Measurements from ENCODE around the gene TAF13.
"Not testable (repeated sequence)": the region's sequence is repeated elsewhere in the genome, so short reads cannot be mapped to it uniquely, and the experiment has no call there.

The TAF13 gene

DNA sequence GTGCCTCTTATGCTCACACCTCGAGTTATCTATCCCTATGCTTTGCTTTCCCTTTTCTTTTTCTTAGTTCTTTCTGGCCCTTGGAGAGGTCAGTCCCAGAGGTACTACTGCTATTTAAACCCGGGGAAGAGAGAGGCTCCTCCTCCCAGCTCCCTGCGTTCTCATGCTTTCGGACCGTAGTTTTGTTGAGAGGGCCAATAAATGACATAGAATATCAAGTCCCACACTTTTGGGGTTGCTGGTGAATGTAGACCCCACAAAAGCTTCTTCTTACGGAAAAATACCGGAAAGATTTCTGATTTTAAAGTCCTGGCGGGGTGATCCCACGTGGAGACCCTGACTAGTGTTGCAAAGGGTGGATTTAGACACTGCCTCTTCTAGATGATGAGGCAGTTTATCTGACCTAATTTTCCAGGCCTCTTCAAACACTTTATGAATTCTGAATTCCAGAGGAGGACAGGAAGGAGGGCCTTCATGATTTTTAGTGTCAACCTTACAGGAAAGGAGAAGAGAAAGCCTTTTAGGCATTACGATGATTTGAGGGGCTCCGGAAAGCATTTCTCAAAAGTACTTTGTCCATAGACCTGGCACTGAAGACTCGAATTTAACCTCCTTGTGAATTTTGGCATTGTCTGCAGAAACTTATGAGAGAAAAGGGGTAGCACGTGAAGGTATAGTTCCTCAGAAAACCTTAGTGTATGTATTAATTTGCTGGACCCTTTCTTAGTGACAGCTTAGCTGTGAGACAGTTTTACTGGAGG lies 15.5 kb upstream of the TAF13 start:
- no peak for DNase-seq (ENCODE audit: low read depth in 2 of 2)

DNA sequence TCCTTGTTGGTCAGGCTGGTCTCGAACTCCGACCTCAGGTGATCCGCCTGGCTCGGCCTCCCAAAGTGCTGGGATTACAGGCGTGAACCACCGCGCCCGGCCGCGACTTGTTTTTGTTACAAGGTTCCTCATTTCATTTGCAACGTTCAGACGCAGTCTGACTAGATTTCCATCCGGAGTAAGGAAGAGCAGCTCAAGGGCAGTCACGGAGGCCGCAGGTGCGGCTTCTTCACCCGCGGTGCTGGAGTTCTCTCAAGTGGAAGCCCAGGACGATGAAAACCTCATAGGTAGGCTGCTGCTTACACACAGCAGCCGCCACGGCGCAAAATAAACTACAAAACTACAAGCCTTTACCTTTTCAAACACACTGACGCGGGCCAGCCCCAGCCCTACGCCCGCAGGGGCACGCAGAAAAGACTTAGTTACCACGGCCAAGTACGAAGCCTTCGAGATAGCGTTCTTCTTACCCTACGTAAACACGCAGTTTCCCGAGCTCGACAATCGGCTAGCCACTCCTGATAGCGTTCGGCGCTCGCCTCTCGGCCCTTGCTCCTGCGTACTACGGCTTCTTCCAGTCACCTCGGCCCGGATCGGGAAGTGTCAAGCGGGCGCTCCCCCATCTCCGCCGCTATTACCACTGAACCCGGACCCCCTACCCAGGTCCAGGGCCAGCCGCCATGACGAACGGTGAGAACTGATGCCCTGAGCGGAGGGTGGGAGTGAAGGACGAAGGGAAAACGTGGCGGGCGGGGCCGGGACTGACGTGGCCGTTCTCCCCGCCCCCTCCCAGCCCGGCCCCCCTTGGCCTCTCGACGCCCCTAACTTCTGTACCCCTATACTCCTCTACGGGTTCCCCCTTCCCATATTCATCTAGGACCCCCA lies 14.6 kb upstream of the TAF13 start, which contains the start of gene TMEM167B:
Gene TMEM167B (plus strand): TSS at position 569 of the 882 bp plus-strand sequence. CDS start 109 bp downstream, at position 678.
- DNase-seq (ENCODE audit: low read depth in 2 of 2), result peak; percentile 78 to 83

DNA sequence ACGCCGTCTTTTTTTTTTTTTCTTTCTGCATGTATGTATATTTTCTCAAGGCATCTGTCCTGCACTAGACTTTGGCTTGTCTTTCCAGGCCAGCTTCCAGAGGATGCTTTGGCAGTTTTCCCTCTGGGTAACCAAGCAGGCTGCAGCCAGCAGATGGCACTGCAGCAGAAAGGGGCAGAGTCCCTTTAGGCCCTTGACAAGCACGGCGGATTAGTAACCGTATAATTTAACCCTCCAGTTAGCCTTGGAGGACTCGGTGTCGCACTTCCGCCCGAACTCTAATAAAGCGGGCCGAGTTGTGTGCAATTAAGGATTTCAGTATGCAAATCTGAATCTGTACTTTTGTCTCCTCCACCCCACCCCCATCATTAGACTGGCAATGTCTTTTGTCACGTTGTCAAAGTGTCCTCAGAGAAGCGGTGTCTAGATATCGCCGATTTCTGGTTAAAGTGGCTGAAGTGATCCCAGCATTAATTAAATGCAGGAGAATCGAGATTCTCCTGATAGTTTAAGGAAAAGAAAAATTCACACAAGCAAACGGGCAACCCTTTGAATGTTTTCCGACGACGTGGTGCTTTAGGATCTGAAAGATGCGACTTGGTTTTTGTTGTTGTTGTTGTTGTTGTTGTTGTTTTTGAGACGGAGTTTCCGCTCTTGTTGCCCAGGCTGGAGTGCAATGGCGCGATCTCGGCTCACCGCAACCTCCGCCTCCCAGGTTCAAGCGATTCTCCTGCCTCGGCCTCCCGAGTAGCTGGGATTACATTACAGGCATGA lies 13.6 kb upstream of the TAF13 start:
- DNase-seq (ENCODE audit: low read depth in 2 of 2), result no peak

DNA sequence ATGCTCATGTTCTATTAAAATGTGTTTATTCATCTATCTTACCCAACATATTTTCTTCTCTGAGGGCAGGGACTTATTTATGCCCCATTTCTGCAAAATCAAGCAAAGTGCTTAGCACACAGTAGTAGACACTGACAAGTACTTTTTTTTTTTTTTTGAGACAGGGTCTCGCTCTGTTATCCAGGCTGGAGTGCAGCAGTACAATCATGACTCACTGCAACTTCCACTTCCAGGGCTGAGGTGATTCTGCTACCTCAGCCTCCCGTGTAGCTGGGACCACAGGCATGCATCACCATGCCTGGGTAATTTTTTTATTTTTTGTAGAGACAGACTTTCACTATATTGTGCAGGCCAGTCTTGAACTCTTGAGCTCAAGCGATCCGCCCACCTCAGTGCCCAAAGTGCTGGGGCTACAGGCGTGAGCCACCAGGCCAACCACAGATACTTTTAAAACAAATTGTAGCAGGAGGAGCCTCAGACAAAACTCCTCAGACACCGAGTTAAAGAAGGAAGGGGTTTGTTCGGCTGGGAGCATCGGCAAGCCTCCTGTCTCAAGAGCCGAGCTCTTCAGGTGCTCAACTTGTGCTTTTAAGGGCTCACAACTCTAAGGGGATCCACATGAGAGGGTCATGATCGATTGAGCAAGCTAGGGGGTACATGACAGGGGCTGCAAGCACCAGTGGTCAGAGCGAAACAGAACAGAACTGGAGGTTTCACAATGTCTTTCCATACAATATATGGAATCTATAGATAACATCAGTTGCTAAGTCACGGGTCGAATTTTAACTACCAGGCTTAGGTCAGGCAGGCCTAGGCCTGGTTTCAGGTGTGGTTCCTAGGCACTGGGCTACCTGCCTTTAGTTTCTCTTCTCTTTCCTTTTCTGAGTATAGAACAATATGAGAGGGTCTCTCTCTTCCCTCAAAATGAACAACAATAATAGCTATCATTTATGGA lies 9.0 kb upstream of the TAF13 start:
- DNase-seq (ENCODE audit: low read depth in 2 of 2), result no peak

DNA sequence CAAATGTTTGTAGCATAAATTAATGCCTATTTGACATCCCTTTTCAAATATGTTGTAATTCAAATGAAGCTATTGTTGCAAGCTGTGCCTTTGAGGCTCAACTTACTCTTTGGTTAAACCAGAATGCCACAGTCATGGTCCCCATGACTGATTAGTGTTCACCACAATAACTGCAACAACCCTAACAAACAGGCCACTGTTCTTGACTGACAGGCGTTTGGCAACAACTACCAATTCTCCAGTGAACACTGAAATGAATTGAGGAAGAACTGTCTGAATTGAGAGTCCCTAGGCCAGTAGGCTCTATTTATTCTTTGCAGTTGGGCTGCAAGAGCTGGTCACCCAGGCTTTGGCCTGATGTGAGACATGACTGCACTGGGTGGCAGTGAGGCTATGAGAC lies 8.1 kb upstream of the TAF13 start:
- no peak for DNase-seq (ENCODE audit: low read depth in 2 of 2)

DNA sequence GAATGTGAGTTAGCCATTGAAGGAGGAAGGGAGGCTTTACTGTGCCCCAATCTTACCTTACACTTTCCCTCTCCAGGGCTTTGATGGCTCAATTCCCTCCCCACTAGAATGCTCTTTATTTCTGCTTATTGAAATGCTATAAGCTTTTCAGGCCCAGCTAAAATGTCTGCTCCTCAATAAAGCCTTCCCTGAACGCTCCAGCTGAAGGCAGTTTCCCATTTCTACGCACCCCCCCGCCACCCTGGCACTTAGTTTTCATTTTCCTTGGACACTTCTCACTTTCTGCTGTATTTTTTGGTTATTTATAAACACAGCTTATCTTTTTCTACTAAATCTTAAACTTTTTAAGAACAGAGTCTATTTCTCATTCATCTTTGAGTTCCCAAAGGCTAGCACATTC lies 7.7 kb upstream of the TAF13 start:
- no peak for DNase-seq (ENCODE audit: low read depth in 2 of 2)

DNA sequence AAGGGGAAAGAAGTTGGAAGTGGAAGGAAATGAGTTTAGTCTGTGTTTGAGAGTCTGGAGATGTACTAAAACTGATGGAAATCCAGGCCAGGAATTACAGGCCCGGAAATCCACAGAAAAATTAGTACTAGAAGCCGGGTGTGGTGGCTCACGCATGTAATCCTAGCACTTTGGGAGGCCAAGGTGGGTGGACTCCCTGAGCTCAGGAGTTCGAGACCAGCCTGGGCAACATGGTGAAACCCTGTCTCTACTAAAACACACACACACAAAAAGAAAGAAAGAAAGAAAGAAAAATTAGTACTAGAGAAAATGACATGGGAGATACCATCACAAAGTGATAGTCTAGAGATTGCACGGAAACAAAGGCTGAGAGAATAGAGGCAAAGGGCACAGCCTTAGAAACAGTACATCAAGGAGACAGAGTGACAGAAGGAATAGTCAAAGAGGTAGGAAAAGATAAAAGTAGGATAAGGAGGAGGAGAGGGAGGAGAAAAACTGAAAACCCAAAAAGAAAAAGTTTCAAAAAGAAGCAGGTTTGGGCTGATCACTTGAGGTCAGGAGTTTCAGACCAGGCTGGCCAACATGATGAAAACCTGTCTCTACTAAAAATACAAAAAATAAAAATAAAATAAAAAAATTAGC lies 4.8 kb upstream of the TAF13 start:
- no peak for DNase-seq (ENCODE audit: low read depth in 2 of 2)

DNA sequence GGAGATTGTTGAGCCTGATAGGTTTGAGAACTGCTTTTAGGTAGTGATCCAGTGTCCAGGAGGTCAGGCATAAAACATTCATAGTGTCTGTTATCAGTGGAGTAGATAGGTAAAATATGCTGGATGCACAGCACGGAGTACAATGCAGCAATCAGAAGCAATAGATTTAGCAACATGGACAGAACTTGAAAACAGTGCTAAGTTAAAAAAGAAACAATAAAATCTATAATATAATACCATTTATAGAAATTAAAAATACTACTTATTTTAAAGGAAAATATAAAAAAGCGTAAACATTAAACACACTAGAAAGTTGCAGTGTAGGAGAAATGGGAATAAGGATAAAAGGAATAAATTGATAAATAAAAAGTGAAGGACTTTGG lies 3.4 kb upstream of the TAF13 start:
- no peak for DNase-seq (ENCODE audit: low read depth in 2 of 2)

DNA sequence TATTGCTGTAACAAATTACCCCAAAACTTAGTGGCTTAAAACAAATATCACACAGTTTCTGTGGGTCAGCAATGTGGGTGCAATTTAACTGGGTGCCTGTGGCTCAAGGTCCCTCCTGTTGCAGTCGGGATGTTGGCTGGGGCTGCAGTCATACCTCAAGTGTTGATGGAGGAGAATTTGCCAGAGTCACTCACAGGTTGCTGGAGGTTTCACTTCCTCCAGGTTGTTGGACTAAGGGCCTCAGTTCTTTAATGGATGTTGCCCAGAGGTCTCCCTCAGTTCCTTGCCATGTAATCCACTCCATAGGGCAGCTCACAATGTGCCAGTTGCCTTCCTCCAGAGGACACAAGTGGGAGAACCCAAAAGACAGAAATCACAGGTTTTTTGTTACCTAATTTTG lies 2.5 kb upstream of the TAF13 start:
- DNase-seq (ENCODE audit: low read depth in 2 of 2), result no peak

DNA sequence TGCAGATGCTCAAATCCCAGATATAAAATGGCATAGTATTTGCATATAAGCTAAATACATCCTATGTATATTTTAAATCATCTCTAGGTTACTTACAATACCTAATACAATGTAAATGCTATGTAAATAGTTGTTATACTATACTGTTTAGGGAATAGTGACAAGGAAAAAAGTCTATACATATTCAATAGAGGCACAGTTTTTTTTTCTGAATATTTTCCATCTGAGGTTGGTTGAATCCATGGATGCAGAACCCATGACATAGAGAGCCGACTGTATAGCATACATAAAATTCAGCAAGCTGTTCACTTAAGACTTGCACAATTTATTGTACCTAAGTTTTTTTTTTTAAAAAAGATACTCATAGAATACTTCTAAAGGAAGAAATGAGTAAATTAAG lies 6.5 kb downstream of the TAF13 start:
- DNase-seq (ENCODE audit: low read depth in 2 of 2), result no peak

DNA sequence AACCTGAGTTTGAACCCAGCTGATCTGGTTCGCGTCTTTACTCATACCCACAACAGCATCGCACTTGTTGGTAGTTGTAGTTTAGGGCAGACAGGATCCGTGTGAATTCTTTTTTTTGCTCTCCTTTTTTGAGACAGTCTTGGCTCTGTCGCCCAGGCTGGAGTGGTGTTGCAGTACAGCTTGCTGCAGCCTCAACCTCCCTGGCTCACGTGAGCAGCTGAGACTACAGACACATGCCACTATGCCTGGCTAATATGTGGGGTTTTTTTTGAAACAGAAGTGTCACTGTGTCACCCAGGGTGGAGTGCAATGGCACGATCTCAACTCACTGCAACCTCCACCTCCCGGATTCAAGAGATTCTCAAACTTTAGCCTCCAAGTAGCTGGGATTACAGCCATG lies 7.9 kb downstream of the TAF13 start:
- DNase-seq (ENCODE audit: low read depth in 2 of 2), result no peak

DNA sequence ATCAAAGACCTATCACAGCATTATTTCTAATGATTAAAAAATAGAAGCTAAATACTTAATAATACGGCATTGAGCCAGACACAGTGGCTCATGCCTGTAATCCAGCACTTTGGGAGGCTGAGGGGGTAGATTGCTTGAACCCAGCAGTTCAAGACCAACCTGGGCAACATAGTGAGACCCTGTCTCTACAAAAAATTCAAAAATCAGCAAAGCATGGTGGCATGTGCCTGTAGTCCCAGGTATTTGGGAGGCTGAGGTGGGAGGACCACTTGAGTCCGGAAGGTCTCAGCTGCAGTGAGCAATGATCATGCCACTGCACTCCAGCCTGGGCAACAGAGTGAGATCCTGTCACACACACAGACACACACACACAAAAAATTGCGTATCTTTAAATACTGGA lies 10.7 kb downstream of the TAF13 start:
- DNase-seq (ENCODE audit: low read depth in 2 of 2), result no peak

DNA sequence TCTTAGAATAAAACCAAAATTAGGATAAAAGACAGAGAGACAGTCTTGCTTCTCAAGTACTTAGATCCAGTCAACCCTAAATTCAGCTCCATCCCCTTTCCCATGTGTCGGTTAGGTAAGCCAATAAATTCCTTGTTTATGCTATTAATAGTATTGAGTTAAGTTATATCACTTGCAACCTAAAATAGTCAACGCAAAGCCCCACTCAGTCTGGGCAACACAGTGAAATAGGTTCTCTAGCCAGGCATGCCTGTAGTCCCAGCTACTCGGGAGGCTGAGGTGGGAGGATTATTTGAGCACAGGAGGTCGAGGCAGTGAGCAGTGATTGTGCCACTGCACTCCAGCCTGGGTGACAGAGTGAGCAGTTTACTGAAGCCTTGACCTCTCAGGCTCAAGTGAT lies 14.6 kb downstream of the TAF13 start:
- no peak for DNase-seq (ENCODE audit: low read depth in 2 of 2)

DNA sequence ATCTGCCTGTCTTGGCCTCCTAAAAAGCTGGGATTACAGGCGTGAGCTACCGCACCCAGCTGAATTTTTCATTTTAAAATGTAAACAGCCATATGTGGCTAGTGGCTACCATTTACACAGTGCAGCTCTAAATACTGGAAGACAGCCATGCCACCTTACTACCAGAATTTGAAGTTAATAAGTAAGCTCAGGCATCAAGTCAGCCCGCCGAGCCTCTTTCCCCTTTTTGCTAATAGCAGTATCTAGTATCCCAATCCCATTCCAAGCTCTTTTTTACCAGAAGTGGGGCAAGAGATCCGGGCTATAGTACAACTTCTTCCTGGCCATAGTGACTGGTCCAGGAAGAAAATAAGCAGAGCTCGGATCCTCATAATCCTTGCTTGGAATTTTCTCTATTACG lies 15.1 kb downstream of the TAF13 start:
- no peak for DNase-seq (ENCODE audit: low read depth in 2 of 2)

DNA sequence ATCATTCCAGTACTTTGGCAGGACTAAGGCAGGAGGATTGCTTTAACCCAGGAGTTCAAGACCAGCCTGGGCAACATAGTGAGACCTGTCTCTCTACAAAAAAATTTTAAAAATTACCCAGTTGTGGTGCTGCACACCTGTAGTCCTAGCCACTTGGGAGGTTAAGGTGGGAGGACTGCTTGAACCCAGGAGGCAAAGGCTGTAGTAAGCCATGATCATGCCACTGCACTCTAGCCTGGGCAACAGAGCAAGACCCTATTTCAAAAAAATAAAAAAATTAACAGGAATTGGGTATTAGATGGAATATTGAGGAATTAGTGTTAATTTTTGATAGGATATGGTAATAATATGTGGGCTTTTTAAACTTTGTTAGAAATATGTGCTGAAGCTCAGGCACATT lies 16.8 kb downstream of the TAF13 start:
- no peak for DNase-seq (ENCODE audit: low read depth in 2 of 2)

DNA sequence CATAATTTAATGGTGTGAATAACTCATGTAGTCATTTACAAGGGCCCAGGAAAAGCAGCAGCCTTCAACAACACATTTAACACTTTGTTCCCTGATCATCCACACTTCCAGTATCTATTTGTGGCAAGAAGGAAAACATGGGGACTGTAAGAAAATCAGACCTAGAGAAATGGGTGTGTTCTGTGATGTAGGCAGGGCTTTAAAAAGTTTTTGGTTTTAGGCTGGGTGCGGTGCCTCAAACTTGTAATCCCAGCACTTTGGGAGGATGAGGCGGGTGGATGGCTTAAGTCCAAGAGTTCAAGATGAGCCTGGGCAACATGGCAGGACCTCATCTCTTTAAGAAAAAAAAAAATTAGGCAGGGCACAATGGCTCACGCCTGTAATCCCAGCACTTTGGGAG lies 19.7 kb downstream of the TAF13 start:
- no peak for DNase-seq (ENCODE audit: low read depth in 2 of 2)

DNA sequence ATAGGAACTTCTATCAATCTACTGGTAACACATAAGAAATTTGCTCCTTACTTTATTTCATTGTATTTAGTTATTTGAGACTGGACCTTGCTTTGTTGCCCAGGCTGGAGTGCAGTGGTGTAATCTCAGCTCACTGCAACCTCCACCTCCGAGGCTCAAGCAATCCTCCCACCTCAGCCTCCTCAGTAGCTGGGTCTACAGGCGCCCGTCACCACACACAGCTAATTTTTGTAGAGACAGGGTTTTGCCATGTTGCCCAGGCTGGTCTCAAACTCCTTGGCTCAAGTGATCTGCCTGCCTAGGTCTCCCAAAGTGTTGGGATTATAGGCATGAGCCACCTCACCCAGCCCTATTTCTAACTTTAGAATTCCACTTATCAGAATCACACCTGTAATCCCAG lies 23.7 kb downstream of the TAF13 start:
- not testable (repeated sequence) for DNase-seq (ENCODE audit: low read depth in 2 of 2)

DNA sequence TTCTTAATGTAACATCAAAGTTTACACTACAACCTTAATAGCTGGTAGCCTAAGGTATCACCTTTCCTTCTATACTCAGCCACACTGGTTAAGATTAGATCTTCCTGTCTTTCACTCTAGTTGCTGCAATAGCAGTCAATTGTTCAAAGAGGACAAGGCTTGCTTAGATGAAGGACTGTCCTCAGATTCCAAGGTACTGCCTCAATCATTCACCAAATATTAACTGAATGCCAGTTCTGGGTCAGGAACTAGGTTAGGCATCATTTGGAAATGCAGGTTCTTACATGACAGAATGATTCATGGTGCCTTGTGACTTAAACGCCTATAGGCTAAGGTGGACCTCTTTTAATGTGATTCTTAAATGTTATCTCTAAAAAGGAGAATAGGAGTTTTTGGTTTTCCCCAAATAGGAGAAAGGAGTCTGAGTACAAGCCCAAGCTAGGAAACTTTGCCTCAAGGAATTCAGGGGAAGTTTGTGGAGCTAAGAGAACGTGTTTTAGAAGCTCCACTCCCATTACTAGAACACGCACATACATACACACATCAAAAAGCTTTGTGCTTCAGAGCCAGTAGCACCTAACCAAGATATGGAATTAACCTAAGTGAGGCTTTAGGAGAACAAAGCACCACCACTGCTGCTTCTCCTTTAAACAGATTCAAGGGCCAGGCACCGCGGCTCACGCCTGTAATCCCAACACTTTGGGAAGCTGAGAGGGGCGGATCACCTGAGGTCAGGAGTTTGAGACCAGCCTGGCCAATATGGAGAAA lies 25.4 kb downstream of the TAF13 start:
- DNase-seq (ENCODE audit: low read depth in 2 of 2), result no peak

DNA sequence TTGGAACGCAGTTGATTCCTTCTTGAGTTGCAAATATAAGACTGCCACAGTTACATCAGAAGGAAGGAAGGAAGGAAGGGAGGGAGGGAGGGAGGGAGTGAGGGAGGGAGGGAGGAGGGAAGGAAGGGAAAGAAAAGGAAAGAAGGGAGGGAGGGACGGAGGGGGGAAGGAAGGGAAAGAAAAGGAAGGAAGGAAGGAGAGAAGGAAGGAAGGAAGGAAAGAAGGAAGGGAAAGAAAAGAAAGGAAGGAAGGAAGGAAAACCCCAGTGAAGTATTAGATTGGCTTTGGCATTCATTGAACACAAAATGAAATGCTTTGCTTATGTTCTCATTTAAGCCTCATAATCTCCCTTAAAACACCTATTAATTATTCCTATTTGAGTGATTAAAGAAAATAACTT lies 27.5 kb downstream of the TAF13 start:
- DNase-seq (ENCODE audit: low read depth in 2 of 2), result no peak

DNA sequence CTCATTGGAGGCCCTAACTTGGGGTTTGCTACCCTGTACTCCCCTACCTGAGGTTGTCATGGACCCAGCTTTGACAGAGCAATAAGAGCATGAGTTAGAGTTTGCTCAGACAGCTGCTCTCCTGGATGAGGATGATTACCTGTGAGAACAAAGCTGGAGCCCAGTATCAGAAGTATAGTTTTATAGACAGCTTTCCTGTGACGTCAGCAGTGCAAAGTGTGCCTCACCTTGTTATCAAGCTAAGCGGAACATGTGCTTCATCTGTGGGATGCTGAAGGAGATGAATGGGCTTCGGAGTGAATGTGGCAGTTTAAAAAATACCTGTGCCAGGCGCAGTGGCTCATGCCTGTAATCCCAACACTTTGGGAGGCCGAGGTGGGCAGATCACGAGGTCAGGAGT lies 28.5 kb downstream of the TAF13 start:
- DNase-seq (ENCODE audit: low read depth in 2 of 2), result no peak
